GM18520 (cell line): Measurements from ENCODE around the gene GDAP2.
"Not testable (repeated sequence)": the region's sequence is repeated elsewhere in the genome, so short reads cannot be mapped to it uniquely, and the experiment has no call there.

Experiments
- ATAC-seq: cut with Tn5 transposase; IDR thresholded peaks from one replicate; pipeline ENCODE4 v1.9.1; 2021; ENCODE audit not compliant: unreplicated experiment

Gene GDAP2

GRCh38 chr1:117904485-117904884, 24.9 kb downstream of the GDAP2 start:
- ATAC-seq: no peak

GRCh38 chr1:117902944-117903343, 26.5 kb downstream of the GDAP2 start:
- ATAC-seq: no peak

DNA sequence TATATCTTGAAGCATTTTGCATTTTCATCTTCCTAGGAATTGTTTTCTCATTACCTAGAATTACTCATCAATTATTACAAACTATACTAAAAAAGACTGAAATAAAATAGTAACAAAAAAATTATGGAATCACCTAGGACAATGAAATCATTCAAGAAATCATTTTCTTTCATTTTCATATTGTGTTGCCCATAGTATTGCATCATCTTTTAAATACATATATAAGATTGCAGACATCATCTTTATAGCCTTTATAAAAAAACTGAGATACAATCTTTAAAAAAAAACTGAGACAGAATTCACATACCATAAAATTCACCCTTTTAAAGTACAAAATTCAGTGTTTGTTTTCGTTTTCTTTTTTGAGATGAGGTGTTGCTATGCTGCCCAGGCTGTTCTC, 29.6 kb downstream of the GDAP2 start:
- no peak for ATAC-seq

DNA sequence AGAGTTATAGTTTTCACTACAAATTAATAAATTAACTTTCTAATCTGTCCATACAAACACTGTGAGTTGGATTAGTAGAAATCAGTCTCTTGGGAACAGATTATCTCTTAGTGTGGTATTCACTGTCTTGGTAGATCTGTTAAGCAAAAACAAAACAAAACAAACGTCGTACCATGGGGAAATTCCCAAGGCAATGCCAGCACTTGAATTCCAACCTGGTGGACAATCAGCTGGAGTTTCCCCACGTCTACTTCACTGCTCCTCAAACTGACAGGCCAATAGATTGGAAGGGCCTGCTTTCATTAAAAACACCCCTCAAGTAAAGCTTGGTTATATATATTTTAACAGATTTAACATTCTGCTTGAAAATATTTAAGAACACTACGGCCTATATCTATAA, 31.9 kb downstream of the GDAP2 start:
- no peak for ATAC-seq

DNA sequence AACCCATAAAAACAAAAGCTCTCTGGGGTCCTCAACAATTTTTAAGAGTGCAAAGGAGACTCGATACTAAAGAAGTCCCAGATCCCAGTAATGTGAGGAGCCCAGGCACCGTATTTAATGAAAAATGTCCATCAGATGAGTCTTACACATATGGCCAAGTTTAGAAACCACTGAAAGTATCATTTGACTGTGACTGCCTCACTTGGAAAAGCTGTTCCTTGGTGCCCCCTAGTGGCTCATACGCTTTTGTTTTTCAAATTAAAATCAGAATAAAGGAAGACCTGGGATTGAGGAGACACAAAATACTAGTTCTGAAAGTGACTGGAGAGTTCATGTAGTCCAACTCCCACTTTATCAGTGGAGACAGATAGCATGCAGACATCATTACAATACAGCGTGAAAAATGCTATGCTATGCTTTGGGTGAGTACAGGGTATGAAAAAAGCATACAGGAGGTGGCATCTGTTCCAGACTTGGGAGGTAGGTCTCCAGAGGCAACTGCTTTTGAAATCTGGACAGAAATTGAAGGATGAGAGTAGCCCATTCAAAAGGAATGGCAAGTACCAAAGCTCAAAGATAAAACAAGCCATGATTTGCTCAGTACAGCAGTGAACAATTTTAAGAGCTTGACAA, 33.8 kb downstream of the GDAP2 start:
- ATAC-seq: peak; percentile 90

GRCh38 chr1:117894078-117894477, 35.3 kb downstream of the GDAP2 start:
- no peak for ATAC-seq

- no peak for ATAC-seq
These were observed 36.9 kb downstream of the GDAP2 start for GRCh38 chr1:117892512-117892911.

DNA sequence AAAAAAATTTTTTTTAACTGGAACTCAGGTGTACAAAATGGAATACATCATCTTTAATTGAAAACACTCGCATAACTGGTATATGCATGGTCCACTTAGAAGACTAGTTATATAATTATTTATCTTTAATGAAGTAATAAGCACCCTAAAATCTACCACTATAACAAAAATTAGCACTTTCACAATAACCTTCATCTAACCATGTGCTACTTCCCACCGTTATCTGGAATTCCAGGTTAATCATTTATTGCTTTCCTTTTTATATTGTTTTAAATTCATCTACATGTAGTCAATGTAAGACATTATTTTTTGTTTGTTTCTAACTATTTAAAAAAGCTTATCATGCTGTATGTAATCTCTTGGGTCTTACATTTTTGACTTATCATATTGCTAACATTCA, 39.0 kb downstream of the GDAP2 start:
- ATAC-seq: no peak

- ATAC-seq: no peak
These were observed 43.2 kb downstream of the GDAP2 start for GRCh38 chr1:117886101-117886795.

GRCh38 chr1:117883616-117884015, 45.8 kb downstream of the GDAP2 start:
- no peak for ATAC-seq

DNA sequence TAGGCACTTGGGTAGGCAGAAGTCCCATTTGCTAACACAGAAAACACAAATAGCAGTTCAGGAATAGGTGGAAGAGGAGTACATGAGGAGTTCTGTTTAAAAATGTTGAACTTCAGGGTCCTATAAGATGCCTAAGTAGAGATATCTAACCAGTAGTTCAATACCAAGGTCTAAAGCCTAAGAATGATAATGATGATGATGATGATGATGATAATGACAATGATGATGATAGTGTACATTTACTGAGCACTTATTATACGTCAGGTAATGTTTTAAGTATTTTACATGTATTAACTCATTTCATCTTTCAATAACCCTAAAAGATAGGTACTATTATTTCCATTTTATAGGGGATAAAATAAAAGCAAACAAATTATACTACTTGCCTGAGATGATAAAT, 50.1 kb downstream of the GDAP2 start:
- ATAC-seq: no peak

DNA sequence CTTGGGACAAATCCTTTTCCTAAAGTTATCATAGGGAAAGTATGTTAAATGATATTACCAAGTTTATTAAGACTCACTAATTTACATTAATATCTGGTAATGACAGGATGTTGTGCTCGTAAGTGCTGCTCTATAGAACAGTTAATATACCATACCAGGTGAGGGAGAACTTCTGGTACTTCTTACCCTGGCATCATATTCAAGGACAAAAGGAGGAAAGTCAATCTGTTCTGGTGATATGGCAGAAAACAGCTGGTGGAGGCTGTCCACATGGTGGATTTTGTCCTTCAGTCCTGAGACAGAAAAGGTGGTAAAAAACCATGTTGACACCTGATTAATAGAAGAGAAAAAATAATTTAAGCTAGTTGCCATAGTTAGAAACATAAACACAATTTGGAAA, 51.6 kb downstream of the GDAP2 start:
- ATAC-seq: no peak

DNA sequence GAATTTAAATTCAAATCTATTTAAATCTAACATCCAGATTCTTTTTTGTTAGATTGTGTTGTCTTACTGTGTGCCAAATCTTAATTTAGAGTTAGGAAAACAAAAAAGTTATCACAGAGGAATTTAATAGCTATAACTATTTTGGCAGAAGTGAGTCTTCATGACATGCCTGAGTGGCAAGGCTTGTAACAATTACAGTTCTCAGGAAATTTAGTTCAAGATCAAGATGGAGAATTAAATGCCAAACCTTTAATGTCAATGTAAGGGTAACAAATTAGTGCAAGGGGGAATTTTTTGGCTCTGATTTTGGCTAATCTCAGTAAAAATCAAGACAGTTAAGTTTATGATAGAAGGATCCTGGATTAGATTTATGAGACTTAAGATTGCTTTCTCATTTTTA, 58.4 kb downstream of the GDAP2 start:
- no peak for ATAC-seq

DNA sequence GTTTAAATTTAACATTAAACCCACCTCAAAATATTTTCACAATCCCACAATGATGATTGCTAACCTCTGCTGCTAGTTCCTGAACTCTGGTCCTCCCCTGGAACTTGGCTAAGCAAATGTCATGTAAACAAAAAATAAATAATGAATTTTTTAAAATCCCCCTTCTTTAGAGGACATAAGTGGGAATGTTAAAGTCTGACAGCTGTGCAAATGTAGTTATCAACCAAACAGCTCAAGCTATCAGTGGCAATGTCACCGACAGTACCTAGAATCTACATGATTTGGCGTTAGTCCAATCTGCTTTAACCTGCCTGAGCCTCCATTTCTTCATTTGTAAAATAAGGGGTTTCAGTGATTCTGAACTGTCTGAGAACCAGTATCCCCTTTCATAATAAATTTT, 67.7 kb downstream of the GDAP2 start:
- ATAC-seq: no peak

- ATAC-seq: no peak
These were observed 68.4 kb downstream of the GDAP2 start for GRCh38 chr1:117860896-117861610.

- ATAC-seq: no peak
These were observed 69.5 kb downstream of the GDAP2 start for GRCh38 chr1:117859901-117860300.

- no peak for ATAC-seq
These were observed 72.0 kb downstream of the GDAP2 start for GRCh38 chr1:117857418-117857817.

- ATAC-seq: no peak
These were observed 76.4 kb downstream of the GDAP2 start for GRCh38 chr1:117852853-117853553.

GRCh38 chr1:117851687-117852086, 77.7 kb downstream of the GDAP2 start:
- no peak for ATAC-seq

DNA sequence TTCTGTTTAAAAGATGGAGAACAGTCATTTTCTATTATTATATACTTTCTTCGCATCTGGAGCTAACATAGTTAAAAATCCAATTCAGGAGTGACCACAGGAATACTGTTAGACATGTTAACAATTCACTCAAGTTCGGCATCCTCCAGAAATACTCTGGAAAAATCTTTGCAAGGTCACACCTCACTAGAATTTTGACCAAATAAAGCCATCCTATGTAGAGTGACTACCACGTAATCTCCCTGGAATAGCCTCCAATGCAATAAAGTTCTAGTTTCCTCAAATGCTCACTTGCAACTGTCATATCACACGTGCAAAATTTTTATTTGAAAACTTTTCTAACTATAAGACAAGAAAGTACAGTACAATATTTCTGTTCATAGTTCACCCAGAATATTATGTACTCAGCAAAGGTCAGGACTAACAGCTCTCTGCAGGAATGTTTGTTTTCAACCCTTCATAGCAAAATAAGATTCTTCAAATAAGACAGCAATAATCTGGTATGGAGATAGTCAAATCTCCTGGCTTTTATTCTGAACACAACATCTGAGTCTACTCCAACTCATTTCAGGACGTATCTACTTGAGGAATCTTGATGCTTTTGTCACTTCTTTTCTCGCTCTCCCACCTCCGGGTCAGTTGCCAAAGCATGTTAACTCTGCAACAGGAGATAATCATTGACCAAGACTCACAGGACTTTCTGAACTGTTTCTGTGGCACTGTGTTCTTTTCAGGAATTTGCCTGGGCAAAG, 82.6 kb downstream of the GDAP2 start:
- ATAC-seq: no peak

DNA sequence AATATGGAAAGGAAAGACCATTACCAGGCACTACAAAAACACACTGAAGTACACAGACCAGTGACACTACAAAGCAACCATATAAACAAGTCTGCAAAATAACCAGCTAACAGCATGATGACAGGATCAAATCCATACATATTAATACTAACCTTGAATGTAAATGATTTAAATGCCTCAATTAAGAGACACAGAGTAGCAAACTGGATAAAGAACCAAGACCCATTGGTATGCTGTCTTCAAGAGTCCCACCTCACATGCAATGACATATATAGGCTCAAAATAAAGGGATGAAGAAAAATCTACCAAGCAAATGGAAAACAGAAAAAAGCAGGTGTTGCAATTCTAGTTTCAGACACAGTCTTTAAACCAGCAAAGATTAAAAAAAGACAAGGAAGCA, 84.9 kb downstream of the GDAP2 start:
- ATAC-seq: not testable (repeated sequence)
